NCI-H748 (cell line): ENCODE data around the gene MICAL3.
"Not testable (repeated sequence)": the region's sequence is repeated elsewhere in the genome, so short reads cannot be mapped to it uniquely, and the experiment has no call there.

ENCODE experiments used
- DNase-seq: peaks from one replicate; lab custom pipeline; 2025; ENCODE audit not compliant: unreplicated experiment; lab: John Stamatoyannopoulos, UW

MICAL3 gene

DNA sequence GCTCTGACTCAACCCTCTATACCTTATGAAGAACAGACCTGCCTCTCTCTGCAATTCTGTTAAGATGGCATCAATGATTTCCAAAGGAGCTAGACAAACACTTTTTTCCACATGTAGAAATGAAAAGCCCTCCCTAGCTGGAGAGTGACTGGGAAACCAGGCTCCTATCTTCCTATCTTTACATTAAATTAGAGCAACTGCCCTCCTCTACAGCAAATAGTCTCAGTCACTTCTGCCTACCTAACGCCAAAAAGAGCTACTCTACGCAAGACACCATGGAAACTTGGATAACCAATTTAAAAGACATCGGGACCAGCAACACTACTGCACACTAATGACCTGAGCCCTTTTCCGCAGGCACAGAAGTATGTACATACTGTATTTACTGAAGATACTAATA lies 84.8 kb downstream of the MICAL3 start:
- no peak for DNase-seq

DNA sequence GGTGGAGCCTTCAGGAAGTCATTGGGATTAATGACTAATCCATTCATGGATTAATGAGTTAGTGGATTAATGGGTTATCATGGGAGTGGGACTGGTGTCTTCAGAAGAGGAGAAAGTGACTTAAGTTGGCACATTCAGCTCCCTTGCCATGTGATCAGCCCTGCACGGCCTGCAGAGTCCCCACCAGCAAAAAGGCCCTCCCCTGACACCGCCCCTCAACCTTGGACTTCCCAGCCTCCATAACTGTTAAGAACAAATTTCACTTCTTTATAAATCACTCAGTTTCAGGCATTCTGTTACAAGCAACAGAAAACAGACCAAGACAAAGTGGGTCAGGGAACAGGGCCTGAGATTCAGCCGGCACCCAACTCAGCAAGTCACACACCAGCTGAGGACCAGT lies 85.3 kb downstream of the MICAL3 start:
- DNase-seq = no peak

DNA sequence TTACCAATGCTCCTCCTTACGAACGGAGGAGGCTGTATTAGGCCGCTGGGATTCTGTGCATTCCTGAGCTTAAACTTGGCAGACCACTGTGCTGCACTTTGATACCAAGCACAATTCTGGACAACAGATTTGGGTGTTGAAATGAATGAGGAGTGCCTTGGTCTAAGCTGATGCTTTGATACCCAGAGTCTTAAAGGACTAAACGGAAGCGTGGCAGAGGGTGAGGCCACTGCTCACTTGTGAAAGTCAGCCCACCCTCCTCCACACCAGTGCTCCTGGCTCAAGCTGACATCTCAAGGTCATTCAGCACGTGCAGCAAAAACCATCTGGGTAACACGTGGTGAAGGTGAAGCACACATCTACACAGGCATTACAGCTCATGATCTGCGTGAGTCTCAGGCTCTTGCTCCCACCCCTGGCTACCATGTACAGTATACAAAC lies 85.9 kb downstream of the MICAL3 start:
- no peak for DNase-seq

DNA sequence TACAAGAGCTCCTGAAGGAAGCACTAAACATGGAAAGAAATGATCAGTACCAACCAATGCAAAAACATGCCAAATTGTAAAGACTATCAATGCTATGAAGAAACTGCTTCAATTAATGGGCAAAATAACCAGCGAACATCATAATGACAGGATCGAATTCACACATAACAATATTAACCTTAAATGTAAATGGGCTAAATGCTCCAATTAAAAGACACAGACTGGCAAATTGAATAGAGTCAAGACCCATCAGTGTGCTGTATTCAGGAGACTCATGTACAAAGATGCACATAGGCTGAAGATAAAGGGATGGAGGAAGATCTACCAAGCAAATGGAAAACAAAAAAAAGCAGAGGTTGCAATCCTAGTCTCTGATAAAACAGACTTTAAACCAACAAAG lies 91.9 kb downstream of the MICAL3 start:
- not testable (repeated sequence) for DNase-seq

DNA sequence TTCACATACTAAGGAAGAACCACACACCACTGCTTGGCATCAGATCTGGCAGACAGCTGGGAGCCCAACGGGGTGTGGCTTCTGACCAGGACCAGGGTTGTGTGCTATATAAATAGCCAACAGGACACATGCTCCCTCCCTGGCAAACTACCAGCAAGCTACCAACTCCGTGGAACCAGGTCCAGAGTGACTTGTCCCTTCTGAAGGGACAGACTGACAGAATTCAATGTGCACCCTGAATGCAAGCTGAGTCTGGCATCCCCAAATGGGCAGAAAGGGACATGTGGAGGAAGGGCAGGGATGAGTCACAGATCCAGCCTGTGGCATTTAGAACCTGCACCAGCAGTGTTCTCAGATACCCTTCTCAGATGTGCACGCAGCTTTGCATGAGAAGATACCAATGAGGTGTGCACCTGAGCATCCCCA lies 92.9 kb downstream of the MICAL3 start:
- DNase-seq = no peak

DNA sequence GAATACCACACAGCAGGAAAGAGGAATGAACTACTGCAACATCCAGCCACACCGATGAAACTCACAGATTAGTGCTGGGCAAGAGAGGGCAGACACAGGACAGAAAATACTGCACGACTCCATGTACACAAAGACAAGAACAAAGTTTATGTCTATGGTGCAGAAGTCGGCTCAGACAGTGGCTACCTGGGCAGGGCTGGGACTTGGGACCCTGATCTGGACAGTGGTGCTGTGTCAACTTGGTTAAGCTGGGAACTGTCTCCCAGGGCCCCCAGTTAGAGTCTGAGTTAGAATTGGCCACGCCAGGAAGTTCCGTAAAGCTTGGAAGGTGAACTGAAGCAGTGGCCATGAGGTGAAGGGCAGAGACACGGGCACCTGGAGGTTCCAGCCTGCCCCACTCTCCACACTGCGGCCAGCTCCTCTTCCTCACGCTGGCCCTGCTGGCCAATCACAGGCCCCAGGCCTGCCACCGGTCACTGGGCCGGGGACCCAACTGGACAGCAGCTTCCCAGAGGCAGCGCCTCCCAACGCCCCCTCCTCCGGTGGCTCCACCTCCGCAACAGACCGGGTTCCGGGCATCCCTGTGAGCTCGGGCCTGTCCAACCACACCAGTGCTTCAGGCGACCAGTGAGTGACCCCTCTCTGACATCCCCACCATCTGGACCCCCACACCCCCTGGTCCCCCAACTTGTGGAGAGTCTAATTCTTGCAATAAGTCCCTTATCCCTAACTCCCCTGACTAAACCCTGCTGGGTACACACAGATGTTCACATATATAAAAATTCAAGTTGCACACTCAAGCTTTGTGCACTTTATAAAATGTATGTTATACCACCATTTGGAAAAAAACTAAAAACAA lies 93.7 kb downstream of the MICAL3 start:
- DNase-seq = no peak

DNA sequence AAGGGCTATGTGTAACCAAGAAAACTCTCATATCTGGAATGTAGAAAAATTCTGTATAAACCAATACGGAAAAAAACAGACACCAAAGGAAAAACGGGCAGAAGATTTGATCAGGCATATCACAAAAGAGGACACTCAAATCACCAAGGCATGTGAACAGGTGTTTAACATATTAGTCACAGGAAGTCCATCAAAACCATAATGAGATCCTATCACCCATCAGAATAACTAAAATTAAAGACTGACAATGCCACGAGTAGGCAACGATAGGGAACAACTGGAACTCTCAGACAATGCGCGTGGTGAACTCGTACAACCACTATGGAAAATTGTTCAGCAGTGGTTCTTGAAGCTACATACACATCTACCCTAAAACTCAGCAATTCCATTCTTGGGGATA lies 94.5 kb downstream of the MICAL3 start:
- DNase-seq = no peak

DNA sequence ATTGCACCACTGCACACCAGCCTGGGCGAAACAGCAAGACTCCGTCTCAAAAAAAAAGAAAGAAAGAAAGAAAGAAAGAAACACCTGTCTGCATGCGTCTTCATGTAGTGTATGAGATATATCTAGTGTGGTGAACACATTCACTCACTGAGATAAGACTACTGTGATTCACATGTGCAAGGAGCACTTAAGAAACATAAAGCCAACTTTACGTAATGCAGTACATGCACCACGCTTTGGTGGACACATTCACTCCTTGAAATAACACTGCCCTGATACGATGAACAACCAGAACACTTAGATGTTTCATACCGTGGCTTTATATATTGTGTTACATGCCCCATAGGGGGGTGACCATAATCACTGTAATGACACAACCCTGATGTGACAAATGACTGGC lies 96.0 kb downstream of the MICAL3 start:
- no peak for DNase-seq

DNA sequence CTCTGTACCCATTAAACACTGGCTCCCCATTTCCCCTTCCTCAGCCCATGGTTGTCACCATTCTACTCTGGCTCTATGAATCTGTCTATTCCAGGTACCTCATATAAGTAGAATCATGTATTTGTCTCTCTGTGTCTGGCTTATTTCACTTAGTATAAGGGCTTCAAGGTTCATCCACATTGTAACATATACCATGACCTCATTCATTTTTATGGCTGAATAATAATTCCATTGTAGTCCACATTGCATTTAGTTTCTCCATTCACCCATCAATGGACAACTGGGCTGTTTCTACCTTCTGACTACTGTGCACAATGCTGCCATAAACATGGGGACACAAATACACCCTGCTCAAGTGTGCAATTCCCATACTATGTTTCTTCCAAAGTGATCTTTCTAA lies 97.3 kb downstream of the MICAL3 start:
- no peak for DNase-seq

DNA sequence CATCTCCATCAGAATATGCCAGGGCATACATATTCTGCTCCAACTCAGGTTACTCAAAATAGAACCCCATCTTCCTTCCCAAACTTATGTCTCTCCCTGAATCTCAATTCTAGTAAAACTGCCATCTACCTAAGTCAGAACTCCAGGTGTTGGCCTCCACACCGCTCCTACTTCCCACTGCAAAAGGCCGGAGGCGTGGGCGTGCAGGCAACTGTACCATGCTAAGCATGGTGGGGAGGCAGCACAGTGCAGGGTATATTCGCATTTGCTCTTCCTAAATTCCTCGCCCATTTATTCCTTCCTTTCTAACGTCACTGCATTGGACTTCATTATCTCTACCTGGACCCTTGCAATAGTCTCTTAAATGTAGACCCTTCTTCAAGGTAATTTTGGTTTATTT lies 97.8 kb downstream of the MICAL3 start:
- DNase-seq = no peak

DNA sequence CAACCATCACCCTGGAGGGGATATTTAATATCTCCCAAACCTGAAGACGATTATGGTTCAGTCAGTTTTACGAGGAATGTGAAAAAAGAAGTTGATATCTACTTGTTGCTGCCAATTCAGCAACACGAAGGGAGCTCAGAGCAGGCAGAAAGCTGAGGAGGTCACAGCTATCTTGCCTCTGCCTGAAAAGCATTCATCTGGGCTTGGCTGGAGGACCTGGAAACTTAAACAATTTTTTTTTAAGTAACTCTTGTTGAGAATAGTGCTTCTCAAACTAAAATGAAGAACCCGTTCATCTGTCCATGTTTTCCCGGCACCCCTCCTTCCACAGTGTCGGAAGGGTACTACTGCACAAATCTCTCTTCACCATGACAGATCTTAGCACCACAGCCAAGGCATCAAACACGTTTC lies 98.9 kb downstream of the MICAL3 start:
- no peak for DNase-seq

DNA sequence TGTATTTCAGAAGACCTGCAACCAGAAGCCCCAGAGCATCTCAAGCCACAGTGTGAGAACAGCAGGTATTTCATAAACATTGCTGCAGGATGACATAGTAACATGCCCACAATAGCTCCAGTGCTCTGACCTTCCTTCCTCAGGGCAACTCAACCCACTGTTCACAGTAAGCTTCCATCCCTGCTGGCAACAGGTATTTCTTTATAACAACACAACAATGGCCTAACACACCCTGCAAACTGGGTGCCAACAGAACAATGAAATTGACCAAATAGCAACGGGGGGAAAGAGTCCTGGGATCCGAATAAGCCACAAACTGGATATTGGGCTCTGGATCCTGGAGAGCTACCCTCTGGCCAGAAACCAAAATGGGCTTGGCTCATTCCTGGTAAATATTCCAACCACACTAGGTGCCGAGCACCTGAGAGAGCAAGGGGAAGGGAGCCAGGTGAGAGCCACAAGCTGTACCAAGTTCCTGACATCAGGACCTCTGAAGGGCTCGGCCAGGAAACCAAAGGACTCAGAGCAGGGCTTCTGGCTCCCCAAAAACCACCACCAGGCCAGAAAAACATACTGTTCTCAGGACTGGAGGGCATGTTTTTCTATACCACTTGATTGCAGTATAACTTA lies 99.5 kb downstream of the MICAL3 start:
- DNase-seq = no peak

DNA sequence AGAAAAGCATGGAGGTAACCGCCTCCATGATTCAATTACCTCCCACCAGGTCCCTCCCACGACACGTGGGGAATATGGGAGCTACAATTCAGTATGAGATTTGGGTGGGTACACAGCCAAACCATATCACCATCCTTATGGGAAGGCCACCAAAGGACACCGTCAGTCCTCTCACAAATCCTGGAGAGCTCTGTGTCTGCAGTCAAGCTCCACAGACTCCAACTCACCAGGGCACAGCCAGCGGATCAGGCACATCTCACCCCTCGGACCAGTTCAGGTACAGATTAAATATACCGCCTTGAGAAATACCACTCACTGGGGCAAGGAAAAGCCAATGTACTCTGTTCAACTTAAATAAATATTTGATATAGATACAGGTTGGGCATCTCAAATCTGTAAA lies 100.3 kb downstream of the MICAL3 start:
- no peak for DNase-seq

DNA sequence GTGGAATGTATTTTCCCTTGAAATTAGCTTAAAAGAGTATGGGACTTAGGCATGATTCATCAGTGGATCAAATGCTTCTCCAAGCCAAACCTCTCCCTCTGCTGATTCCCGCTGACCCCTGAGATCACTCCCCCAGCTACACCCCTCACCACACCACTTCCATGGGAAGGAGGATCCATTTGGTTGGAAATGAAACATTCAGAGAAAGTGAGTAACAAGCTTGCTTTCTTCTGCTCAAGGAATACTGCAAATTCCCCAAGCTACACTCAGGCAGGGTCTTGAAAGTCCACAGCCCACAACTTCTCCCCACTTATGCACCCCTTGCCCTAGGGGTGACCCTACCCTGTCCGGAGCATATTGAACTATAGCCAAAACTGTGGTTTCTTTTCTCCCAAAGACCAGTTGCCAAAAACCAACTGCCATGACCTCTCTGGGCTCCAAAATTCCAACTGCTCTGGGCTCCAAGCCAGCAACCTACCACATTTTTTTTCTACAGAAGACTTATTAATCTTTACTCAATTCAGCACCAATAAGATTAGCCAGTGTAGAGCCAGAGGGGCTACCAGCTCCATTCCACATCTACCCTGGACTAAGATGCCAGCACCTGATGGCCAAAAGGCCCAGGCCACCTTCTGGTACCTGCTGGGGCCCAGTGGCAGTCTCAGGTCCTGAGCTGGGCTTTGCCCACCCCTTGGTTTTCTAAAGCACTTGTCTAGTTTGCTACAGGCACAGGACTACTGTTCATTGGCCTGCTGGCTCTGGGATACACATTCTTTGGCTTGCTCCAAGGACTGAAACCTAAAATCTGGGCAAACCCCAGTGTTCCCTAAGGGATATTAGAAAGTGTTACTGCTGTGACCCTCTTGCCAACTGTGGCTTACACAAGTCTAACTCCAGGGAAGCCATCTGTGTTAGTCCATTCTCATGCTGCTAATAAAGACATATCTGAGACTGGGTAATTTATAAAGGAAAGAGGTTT lies 101.1 kb downstream of the MICAL3 start:
- DNase-seq = no peak

DNA sequence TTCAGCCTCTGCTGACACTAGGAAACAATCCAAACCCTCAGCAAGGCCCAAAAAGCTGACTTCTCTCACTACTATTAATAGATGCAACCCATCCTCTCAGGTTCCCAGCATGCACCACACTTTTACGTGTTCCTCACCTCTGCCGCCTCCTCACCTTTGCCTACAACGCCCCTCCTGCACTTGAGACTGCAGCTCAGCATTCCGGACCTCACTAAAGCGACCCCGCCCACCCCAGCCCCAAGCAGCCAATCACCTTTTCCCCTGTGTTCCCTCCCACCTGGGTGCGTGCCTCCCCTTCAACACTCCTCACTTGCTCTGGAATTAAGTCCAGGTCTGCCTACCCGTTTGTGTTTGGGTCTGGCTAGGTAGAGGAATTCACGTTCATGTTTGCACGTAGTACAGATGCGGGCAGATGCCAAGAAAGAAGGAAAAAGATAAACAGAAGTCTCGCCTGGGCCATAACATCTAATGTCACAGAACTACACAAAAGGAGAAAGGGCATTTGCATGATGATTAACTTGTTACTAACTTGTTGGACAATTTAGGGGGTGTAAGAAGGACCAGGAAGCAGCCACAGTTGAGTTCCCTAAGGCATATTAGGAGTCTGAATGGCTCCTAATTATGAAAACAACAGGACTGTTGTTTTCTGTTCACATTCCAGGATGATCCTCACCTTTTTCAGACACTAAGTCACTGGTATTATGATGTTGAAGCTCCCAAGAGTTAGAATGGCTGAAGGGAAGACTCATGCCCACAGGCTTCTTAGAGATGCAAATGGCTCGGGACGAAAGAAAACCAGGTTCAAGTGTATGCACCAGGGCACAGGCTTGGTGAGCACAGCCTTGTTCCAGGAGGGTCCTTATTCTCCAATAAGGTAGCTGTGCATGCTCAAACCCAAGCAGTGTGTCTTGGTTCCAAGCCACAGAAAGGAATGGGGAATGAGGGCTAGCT lies 102.2 kb downstream of the MICAL3 start:
- DNase-seq = no peak

DNA sequence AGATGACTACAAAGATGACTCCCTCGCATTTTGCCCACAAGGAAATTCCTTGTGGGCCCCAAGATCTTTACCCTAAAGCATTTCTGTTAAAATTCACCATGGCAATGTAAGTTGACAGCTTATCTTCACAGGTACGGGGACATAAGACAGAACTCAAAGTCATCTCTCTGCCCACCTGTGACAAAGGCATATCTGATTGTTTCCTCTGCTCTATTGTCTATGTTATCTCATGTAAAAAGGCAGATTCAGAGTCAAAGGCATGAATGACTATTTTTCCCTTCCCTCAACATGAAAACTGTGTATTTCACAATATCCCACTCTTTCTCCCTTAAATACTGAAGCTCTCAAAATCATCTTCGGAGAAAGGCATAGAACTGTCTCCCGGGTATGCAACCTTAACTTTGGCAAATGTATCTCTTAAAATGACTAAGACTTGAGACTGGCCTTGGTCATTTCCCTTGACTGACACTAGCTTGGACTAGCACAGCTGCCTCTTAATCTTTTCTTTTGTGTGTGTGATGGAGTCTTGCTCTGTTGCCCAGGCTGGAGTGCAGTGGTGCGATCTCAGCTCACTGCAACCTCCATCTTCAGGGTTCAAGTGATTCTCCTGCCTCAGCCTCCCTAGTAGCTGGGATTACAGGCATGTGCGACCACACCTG lies 103.2 kb downstream of the MICAL3 start:
- DNase-seq = no peak

DNA sequence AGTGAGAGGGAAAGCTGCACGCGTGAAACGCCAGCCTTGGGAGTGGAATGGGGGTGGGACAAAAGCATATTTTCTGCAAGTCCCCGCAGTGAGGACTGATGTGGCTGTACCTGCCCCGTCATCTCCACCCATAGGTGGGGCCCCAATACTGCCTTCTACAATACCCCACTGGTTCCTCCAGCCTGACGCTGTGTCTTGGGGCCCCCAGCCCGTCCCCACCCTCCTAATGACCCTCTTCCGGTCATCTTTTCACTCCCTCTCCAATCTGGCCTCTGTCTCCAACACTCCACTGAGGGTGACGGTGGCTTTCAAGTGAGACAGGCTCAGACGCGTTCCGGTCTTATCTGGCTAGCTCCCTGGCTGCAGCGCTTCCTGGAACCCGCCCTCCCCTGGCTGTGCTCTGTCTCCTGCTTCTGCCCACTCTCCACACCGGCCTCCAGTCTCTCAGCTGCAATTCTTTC lies 104.2 kb downstream of the MICAL3 start:
- DNase-seq = peak; percentile 15

DNA sequence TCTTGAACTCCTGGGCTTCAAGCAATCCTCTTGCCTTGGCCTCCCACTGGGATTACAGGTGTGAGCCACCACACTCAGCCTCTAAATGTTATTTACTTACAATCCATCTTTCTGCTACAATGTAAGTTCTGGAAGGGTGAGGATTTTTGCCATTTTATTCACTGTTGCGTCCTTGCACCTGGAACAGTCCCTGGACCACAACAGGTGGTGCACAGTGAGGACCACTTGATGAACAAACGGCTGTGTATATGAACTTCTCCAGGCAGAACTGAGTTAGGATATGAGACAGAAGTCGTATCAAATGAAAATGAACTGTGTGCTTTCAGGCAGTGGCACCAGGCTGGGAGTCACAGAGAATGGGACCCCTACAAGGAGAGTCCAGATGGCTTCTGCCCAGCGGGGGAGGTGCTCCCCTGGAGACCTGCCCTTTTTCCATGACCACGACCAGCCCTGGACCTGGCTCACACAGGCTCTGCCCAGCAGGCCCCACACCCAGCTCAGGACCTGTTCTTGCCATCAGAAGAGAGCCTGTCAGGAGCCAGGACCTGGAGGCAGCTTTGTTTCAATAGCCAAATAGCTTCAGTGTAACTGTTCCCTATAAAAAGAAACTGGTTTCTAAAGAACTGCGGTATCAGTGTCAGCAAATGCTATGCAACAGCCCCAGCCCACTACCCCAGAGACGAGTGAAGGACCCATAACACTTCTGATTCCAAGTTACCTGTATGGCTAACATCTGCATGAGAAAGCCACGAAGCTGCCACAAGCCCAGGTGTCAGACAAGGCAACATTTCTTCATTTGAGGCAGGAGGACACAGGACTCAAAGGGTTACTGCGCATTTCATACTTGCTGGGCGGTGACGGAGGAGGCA lies 104.9 kb downstream of the MICAL3 start:
- DNase-seq = no peak

DNA sequence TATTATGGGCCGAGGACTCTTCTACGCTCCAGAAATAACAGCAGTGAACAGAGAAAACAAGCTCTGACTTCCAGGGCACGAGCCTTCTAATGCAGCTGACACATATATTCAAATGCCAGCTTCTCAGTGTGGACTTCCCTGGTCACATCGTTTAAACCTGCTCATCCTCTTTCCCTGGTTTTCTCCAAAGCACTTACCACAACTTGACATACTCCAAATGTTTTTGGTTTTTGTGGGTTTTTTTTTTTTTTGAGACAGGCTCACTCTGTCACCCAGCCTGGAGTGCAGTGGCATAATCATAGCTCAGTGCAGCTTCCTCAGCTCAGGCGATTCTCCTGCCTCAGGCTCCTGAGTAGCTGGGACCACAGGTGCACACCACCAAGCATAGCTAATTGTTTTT lies 105.5 kb downstream of the MICAL3 start:
- DNase-seq = no peak
